ENCODE measurements around the gene MCTP1. TPM values are rescaled to one million over a fixed set of nuclear protein-coding genes. Genes with fewer than 3 reads are reported as not detected.

MCTP1 gene
- total RNA-seq, 1 donor from 2014 or later = 9.1 TPM

GRCh38 chr5:95043234-95043633, 241.7 kb downstream of the MCTP1 start:
- no peak overlapping the region for H3K4me3 Mint-ChIP-seq
- DNase-seq (ENCODE audit: low spot score in 2 of 2, unreplicated experiment in 2 of 2) = no peak
- no peaks in the 10 kb centered on the region for H3K27me3 Mint-ChIP-seq (ENCODE audit: low read depth)
- H3K9me3 Mint-ChIP-seq = no peaks in the 10 kb centered on the region
- TF ChIP-seq CTCF (IDR thresholded peaks at IDR 0.05; ENCODE audit: unreplicated experiment) = no peak
- H3K27ac Mint-ChIP-seq = no peak overlapping the region
- peaks cover 8% of the 10 kb centered on the region for H3K4me1 Mint-ChIP-seq
- no peaks in the 10 kb centered on the region for H3K36me3 Mint-ChIP-seq

GRCh38 chr5:95042037-95042436, 242.9 kb downstream of the MCTP1 start:
- Mint-ChIP-seq H3K27me3 (ENCODE audit: low read depth) (no peaks in the 10 kb centered on the region), H3K4me1 (peaks cover 8% of the 10 kb centered on the region), H3K9me3 (no peaks in the 10 kb centered on the region), H3K4me3 (no peak overlapping the region), H3K36me3 (no peaks in the 10 kb centered on the region), H3K27ac (no peak overlapping the region)
- no peak for DNase-seq (ENCODE audit: low spot score in 2 of 2, unreplicated experiment in 2 of 2)
- no peak for TF ChIP-seq CTCF (IDR thresholded peaks at IDR 0.05; ENCODE audit: unreplicated experiment)

- H3K27me3 Mint-ChIP-seq (ENCODE audit: low read depth) = peaks cover 5% of the 10 kb centered on the region
- peaks cover 3% of the 10 kb centered on the region for H3K4me1 Mint-ChIP-seq
- H3K27ac Mint-ChIP-seq = no peak overlapping the region
- H3K36me3 Mint-ChIP-seq = peaks cover 2% of the 10 kb centered on the region
- no peak overlapping the region for H3K4me3 Mint-ChIP-seq
- no peak for DNase-seq (ENCODE audit: low spot score in 2 of 2, unreplicated experiment in 2 of 2)
- TF ChIP-seq CTCF (IDR thresholded peaks at IDR 0.05; ENCODE audit: unreplicated experiment) = no peak
- H3K9me3 Mint-ChIP-seq = peaks cover 33% of the 10 kb centered on the region
Observed at GRCh38 chr5:95035891-95036685, 248.8 kb downstream of the MCTP1 start.

- DNase-seq (ENCODE audit: low spot score in 2 of 2, unreplicated experiment in 2 of 2) = no peak
- no peak overlapping the region for H3K4me3 Mint-ChIP-seq
- peaks cover 2% of the 10 kb centered on the region for H3K36me3 Mint-ChIP-seq
- H3K27ac Mint-ChIP-seq = no peak overlapping the region
- H3K9me3 Mint-ChIP-seq = peaks cover 35% of the 10 kb centered on the region
- no peaks in the 10 kb centered on the region for H3K4me1 Mint-ChIP-seq
- peaks cover 5% of the 10 kb centered on the region for H3K27me3 Mint-ChIP-seq (ENCODE audit: low read depth)
- TF ChIP-seq CTCF (IDR thresholded peaks at IDR 0.05; ENCODE audit: unreplicated experiment) = no peak
Observed at GRCh38 chr5:95032801-95033200, 252.1 kb downstream of the MCTP1 start.

- Mint-ChIP-seq H3K27ac (no peak overlapping the region), H3K4me1 (no peaks in the 10 kb centered on the region), H3K4me3 (no peak overlapping the region), H3K36me3 (peaks cover 2% of the 10 kb centered on the region), H3K9me3 (peaks cover 33% of the 10 kb centered on the region), H3K27me3 (ENCODE audit: low read depth) (peaks cover 5% of the 10 kb centered on the region)
- DNase-seq (ENCODE audit: low spot score in 2 of 2, unreplicated experiment in 2 of 2) = no peak
- no peak for TF ChIP-seq CTCF (IDR thresholded peaks at IDR 0.05; ENCODE audit: unreplicated experiment)
Observed at GRCh38 chr5:95029569-95030366, 255.1 kb downstream of the MCTP1 start.
